Ammon's horn (tissue), 1 donor: ENCODE results near the gene PLEKHD1.
"Not testable (repeated sequence)": the region's sequence is repeated elsewhere in the genome, so short reads cannot be mapped to it uniquely, and the experiment has no call there.

Experiments used
- DNase-seq: peaks from one replicate; pipeline ENCODE4 v3.0.0-alpha.2; 2016; ENCODE audit warnings: low spot score

The PLEKHD1 gene

GRCh38 chr14:69481815-69482568 is 2.5 kb upstream of the PLEKHD1 start:
- DNase-seq = no peak

DNA sequence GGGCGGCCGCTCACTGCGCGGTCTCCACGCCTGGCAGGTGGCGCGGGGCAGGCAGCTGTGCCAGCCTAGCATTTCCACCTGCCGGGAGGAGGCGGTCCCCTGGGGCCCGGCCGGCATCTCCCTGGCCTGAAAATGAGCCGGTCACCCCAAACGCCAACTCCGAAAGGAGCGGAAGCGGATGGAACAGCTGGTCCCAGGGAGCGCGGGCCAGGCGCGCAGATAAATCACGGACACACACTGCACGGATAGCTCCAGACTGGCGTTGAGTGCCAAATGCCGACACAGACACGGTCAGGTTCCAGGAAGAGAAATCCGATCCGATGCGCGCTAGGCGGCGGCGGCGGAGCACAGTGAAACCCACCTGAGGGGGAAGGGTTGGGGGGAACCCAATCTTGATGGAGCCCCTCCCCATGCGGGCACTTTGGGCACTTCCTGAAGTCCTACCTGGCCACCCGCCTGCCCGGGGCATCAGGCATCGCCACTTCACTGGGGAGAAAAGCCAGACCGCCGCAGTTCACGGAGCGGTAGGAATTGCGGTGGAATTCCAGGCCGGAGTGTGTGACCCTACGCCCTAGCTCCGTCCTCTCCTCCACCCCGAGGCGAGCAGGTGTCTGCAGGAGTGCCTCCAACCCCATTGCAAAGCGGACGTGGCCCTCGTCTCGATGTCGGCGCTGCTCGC is 624 bp upstream of the PLEKHD1 start:
- DNase-seq = no peak

DNA sequence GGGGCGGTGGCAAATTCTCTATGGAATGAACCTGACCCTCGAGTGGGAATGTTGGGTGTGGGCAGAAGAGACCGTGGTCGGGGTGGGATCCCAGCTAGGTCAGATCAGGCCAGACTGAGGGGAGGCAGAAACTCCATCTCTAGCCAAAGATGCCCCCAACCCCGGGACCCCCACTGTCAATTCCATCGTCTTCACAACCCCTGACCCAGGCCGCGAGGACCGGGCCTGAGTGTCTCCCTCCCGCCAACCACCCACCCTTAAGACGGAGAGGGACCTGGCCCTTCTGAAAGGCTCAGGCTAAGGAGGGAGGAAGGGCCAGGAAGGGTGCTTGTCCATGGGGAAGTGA is 760 bp downstream of the PLEKHD1 start:
- no peak for DNase-seq

DNA sequence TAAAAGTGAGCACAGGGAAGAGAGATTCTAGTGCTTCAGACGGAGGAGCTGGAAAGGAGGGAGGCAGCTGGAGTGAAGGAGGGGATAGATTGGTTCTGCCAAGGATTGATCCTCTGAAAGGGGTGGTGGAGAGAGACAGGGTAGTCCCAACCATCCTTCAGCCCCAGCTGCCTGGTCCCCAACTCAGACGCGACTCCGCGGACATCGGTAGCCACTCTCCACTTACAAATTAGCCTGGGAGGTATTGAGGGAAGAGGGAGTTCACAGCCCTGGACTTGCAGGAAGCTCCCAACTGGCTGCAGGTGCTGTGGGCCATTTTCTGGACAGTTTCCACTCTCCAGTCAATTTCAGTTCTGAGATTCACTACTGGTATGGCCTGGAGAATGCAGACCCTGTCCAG is 1.2 kb downstream of the PLEKHD1 start:
- no peak for DNase-seq

GRCh38 chr14:69487226-69487625 is 2.7 kb downstream of the PLEKHD1 start:
- no peak for DNase-seq

GRCh38 chr14:69487771-69488170 is 3.2 kb downstream of the PLEKHD1 start:
- no peak for DNase-seq

DNA sequence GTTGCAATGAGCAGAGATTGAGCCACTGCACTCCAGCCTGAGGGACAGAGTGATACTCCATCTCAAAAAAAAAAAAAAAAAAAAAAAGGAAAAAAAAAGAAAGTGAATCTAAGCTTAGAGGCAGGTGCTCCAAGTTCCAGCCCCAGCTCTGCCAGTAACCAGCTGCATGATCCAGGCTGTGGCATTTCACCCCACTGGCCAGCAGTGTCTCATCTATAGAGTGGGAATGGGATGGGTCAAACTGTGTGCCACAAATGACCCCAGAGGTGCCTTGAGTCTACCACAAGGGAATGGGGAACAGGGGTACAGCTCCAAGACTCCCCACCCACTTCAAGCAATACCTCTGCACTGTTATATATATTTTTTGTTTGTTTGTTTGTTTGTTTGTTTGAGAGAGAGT is 5.0 kb downstream of the PLEKHD1 start:
- no peak for DNase-seq

- DNase-seq = no peak
Measured at GRCh38 chr14:69490219-69490918, 5.8 kb downstream of the PLEKHD1 start.

GRCh38 chr14:69491193-69491592 is 6.7 kb downstream of the PLEKHD1 start:
- DNase-seq = no peak

DNA sequence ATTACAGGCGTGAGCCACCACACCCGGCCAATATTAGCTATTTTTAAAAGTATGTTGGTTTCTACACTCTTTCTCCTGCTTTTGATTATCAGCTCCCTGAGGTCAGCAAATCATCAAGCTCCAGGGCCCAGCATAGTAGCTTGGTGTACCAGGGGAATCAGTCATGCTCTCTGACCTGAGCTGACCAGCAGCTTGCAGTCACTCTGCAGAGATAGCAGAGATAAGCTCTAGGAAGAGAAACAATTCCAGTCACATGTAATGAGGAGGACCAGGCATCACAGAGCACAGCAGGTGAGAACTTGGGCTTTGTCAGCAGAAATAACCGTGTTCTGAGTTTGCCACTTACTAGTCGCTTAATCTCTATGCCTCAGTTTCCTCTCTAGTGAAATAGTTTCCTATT is 8.5 kb downstream of the PLEKHD1 start:
- DNase-seq = no peak

GRCh38 chr14:69493791-69494190 is 9.3 kb downstream of the PLEKHD1 start:
- DNase-seq = no peak

DNA sequence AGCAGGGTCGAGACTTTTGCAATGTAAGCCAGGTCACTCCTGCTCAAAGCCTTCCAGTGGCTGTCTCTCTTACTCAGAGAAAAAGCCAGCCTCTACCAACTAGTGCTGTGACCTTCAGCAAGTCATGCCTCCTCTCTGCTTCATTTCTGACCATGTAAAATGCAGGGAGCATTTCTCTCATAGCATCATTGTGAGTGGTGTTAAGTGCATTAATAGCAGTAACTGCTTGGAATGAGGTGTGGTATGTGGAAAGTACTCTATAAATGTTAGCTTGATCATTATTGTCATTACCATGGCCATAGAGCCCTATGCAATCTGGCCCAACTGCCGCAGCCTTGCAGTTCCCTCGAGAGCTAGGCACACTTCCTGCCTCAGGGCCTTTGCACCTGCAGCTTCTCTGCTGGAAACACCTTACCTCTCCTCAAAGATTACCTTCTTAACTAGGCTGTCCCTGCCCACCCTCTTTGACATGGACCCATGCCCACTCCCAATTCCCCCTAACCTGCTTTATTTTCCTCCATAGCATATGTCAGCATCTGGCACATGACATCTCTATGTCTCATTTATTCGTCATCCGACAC is 10.9 kb downstream of the PLEKHD1 start:
- DNase-seq = no peak

GRCh38 chr14:69497866-69498265 is 13.3 kb downstream of the PLEKHD1 start:
- not testable (repeated sequence) for DNase-seq

DNA sequence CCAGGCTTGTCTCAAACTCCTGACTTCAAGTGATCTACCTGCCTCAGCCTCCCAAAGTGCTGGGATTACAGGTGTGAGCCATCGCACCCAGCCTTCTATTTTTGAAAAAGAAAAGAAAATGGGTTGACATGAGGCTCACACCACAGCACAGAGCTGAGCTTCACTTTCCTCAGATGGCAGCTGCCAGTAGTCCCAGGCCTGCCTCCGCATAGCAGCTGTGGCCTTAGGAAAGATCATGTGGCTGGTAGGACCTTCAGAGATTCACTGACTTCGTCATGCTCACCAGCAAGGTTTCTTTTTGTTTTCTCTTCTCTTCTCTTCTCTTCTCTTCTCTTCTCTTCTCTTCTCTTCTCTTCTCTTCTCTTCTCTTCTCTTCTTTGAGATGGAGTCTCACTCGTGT is 13.8 kb downstream of the PLEKHD1 start:
- DNase-seq = not testable (repeated sequence)

GRCh38 chr14:69499436-69499835 is 14.9 kb downstream of the PLEKHD1 start:
- DNase-seq = no peak

GRCh38 chr14:69500096-69500495 is 15.6 kb downstream of the PLEKHD1 start:
- DNase-seq = no peak

- no peak for DNase-seq
Measured at GRCh38 chr14:69500736-69501135, 16.2 kb downstream of the PLEKHD1 start.

DNA sequence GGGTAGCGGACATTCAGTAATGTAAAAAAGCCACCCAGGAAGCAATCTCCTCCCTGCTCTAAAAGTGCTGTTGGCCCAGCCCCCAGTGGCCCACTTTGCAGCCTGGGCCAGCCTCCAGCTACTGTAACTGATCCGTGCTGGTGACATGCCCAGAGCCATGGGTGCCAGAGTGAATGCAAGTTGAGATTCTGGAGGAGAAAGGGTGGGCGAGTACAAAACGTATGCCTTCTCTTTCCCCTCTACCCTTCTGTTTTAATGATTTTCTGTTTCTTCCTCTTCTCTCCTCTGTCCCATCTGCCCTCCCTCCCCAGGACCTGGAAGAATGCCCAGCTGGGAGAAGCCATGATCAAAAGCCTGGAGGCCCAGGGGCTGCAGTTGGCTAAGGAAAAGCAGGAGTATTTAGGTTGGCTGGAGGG is 16.9 kb downstream of the PLEKHD1 start:
- peak; percentile 81 for DNase-seq

- no peak for DNase-seq
Measured at GRCh38 chr14:69504775-69505174, 20.2 kb downstream of the PLEKHD1 start.

GRCh38 chr14:69505338-69506240 is 21.1 kb downstream of the PLEKHD1 start:
- DNase-seq = no peak

GRCh38 chr14:69506241-69506595 is 21.7 kb downstream of the PLEKHD1 start:
- DNase-seq = no peak
